ENCODE data around the gene MMS19. TPM values are rescaled to one million over a fixed set of nuclear protein-coding genes. Genes with fewer than 3 reads are reported as not detected.

The MMS19 gene
- total and polyA plus RNA-seq, 5 experiments from 2014 or later = 31.2 to 111 (median 37.3) TPM

- H3K27ac Mint-ChIP-seq = peak overlapping the region in 1 of 10 donors; percentile 26
- no peaks in the 10 kb centered on the region for H3K9me3 Mint-ChIP-seq
- H3K36me3 Mint-ChIP-seq = no peaks in the 10 kb centered on the region
- DNase-seq = no peak
- peaks cover 2 to 10% (median 6%) of the 10 kb centered on the region in 5 donors for H3K27me3 Mint-ChIP-seq
- H3K4me1 Mint-ChIP-seq = no peaks in the 10 kb centered on the region
- ATAC-seq = no peak
- POLR2A ChIA-PET = no interaction called here
- H3K4me3 Mint-ChIP-seq = no peak overlapping the region
Observed at GRCh38 chr10:97520978-97521761, 22.9 kb upstream of the MMS19 start.

- Mint-ChIP-seq H3K27me3 (peaks cover 2 to 10% (median 8%) of the 10 kb centered on the region in 5 donors), H3K4me3 (no peak overlapping the region), H3K4me1 (no peaks in the 10 kb centered on the region), H3K27ac (peak overlapping the region in 1 of 10 donors; percentile 26), H3K9me3 (no peaks in the 10 kb centered on the region), H3K36me3 (no peaks in the 10 kb centered on the region)
- DNase-seq (no peak), ATAC-seq (no peak)
- POLR2A ChIA-PET = no interaction called here
Observed at GRCh38 chr10:97520520-97520919, 22.3 kb upstream of the MMS19 start.

GRCh38 chr10:97519342-97519741, 21.1 kb upstream of the MMS19 start:
- ATAC-seq (no peak), DNase-seq (no peak)
- Mint-ChIP-seq H3K4me1 (no peaks in the 10 kb centered on the region), H3K4me3 (no peak overlapping the region), H3K27me3 (peaks cover 2 to 17% (median 9%) of the 10 kb centered on the region in 5 donors), H3K9me3 (no peaks in the 10 kb centered on the region), H3K36me3 (no peaks in the 10 kb centered on the region), H3K27ac (no peak overlapping the region)
- POLR2A ChIA-PET = no interaction called here

- peak overlapping the region in 2 of 10 donors; percentile 55 to 63 for H3K27ac Mint-ChIP-seq
- POLR2A ChIA-PET = no interaction called here
- H3K4me3 Mint-ChIP-seq = no peak overlapping the region
- H3K9me3 Mint-ChIP-seq = no peaks in the 10 kb centered on the region
- peaks cover 2 to 18% (median 9%) of the 10 kb centered on the region in 5 donors for H3K27me3 Mint-ChIP-seq
- H3K36me3 Mint-ChIP-seq = no peaks in the 10 kb centered on the region
- DNase-seq = no peak
- no peaks in the 10 kb centered on the region for H3K4me1 Mint-ChIP-seq
- no peak for ATAC-seq
Observed at GRCh38 chr10:97518301-97519043, 20.2 kb upstream of the MMS19 start.

- ATAC-seq (no peak), DNase-seq (no peak)
- peak overlapping the region in 1 of 10 donors; percentile 63 for H3K27ac Mint-ChIP-seq
- no peaks in the 10 kb centered on the region for H3K9me3 Mint-ChIP-seq
- POLR2A ChIA-PET = no interaction called here
- H3K4me1 Mint-ChIP-seq = peaks cover 0 to 4% (median 0%) of the 10 kb centered on the region in 4 donors
- H3K36me3 Mint-ChIP-seq = no peaks in the 10 kb centered on the region
- no peak overlapping the region for H3K4me3 Mint-ChIP-seq
- peaks cover 0 to 18% (median 8%) of the 10 kb centered on the region in 5 donors for H3K27me3 Mint-ChIP-seq
Observed at GRCh38 chr10:97517778-97518300, 19.6 kb upstream of the MMS19 start.

- Mint-ChIP-seq H3K9me3 (no peaks in the 10 kb centered on the region), H3K36me3 (no peaks in the 10 kb centered on the region), H3K4me3 (no peak overlapping the region), H3K27me3 (peaks cover 0 to 13% (median 4%) of the 10 kb centered on the region in 5 donors), H3K27ac (peak overlapping the region in 1 of 10 donors; percentile 17), H3K4me1 (peaks cover 0 to 4% (median 0%) of the 10 kb centered on the region in 4 donors)
- POLR2A ChIA-PET = no interaction called here
- DNase-seq (no peak), ATAC-seq (no peak)
Observed at GRCh38 chr10:97517096-97517750, 19.0 kb upstream of the MMS19 start.

- peaks cover 0 to 4% (median 0%) of the 10 kb centered on the region in 4 donors for H3K4me1 Mint-ChIP-seq
- peak overlapping the region in 1 of 10 donors; percentile 48 for H3K27ac Mint-ChIP-seq
- no peaks in the 10 kb centered on the region for H3K9me3 Mint-ChIP-seq
- ATAC-seq (no peak), DNase-seq (no peak)
- POLR2A ChIA-PET = no interaction called here
- H3K36me3 Mint-ChIP-seq = no peaks in the 10 kb centered on the region
- H3K27me3 Mint-ChIP-seq = peaks cover 0 to 10% (median 4%) of the 10 kb centered on the region in 5 donors
- no peak overlapping the region for H3K4me3 Mint-ChIP-seq
Observed at GRCh38 chr10:97515271-97515978, 17.2 kb upstream of the MMS19 start.

- ATAC-seq = no peak
- no peaks in the 10 kb centered on the region for H3K9me3 Mint-ChIP-seq
- peaks cover 0 to 4% (median 0%) of the 10 kb centered on the region in 4 donors for H3K4me1 Mint-ChIP-seq
- H3K36me3 Mint-ChIP-seq = no peaks in the 10 kb centered on the region
- DNase-seq = no peak
- no peak overlapping the region for H3K4me3 Mint-ChIP-seq
- peaks cover 0 to 10% (median 4%) of the 10 kb centered on the region in 5 donors for H3K27me3 Mint-ChIP-seq
- POLR2A ChIA-PET = no interaction called here
- H3K27ac Mint-ChIP-seq = no peak overlapping the region
Observed at GRCh38 chr10:97514344-97514743, 16.1 kb upstream of the MMS19 start.

- H3K4me3 Mint-ChIP-seq = no peak overlapping the region
- DNase-seq (no peak), ATAC-seq (no peak)
- no peaks in the 10 kb centered on the region for H3K9me3 Mint-ChIP-seq
- POLR2A ChIA-PET = no interaction called here
- no peaks in the 10 kb centered on the region for H3K36me3 Mint-ChIP-seq
- H3K27me3 Mint-ChIP-seq = peaks cover 0 to 10% (median 4%) of the 10 kb centered on the region in 5 donors
- H3K27ac Mint-ChIP-seq = no peak overlapping the region
- H3K4me1 Mint-ChIP-seq = peaks cover 0 to 4% (median 0%) of the 10 kb centered on the region in 4 donors
Observed at GRCh38 chr10:97512993-97513392, 14.8 kb upstream of the MMS19 start.

GRCh38 chr10:97511711-97512440, 13.7 kb upstream of the MMS19 start:
- ATAC-seq (no peak), DNase-seq (no peak)
- H3K27ac Mint-ChIP-seq = no peak overlapping the region
- no peaks in the 10 kb centered on the region for H3K9me3 Mint-ChIP-seq
- H3K4me3 Mint-ChIP-seq = no peak overlapping the region
- peaks cover 0 to 10% (median 1%) of the 10 kb centered on the region in 5 donors for H3K27me3 Mint-ChIP-seq
- H3K4me1 Mint-ChIP-seq = peaks cover 0 to 4% (median 0%) of the 10 kb centered on the region in 4 donors
- POLR2A ChIA-PET = no interaction called here
- no peaks in the 10 kb centered on the region for H3K36me3 Mint-ChIP-seq

- H3K27ac Mint-ChIP-seq = no peak overlapping the region
- no peaks in the 10 kb centered on the region for H3K9me3 Mint-ChIP-seq
- POLR2A ChIA-PET = no interaction called here
- no peak for DNase-seq
- H3K36me3 Mint-ChIP-seq = no peaks in the 10 kb centered on the region
- no peak overlapping the region for H3K4me3 Mint-ChIP-seq
- no peak for ATAC-seq
- peaks cover 0 to 4% (median 0%) of the 10 kb centered on the region in 4 donors for H3K4me1 Mint-ChIP-seq
- peaks cover 0 to 10% (median 2%) of the 10 kb centered on the region in 5 donors for H3K27me3 Mint-ChIP-seq
Observed at GRCh38 chr10:97510686-97511085, 12.5 kb upstream of the MMS19 start.
